Measurements from ENCODE around the gene DZIP1.

Gene DZIP1

GRCh38 chr13:95541308-95541707 is 103.2 kb downstream of the DZIP1 start:
- DNase-seq (no peak), ATAC-seq (replicated peaks) (no peak)
- Mint-ChIP-seq H3K4me3 (no peak overlapping the region), H3K27me3 (peaks cover 9 to 17% of the 10 kb centered on the region in 2 donors), H3K4me1 (ENCODE audit: low read depth in 2 of 2) (no peaks in the 10 kb centered on the region), H3K27ac (no peak overlapping the region), H3K9me3 (no peaks in the 10 kb centered on the region), H3K36me3 (ENCODE audit: insufficient read depth) (no peaks in the 10 kb centered on the region)

GRCh38 chr13:95540888-95541287 is 103.6 kb downstream of the DZIP1 start:
- Mint-ChIP-seq H3K9me3 (no peaks in the 10 kb centered on the region), H3K27me3 (peaks cover 12 to 19% of the 10 kb centered on the region in 2 donors), H3K4me1 (ENCODE audit: low read depth in 2 of 2) (no peaks in the 10 kb centered on the region), H3K27ac (no peak overlapping the region), H3K36me3 (ENCODE audit: insufficient read depth) (no peaks in the 10 kb centered on the region), H3K4me3 (no peak overlapping the region)
- DNase-seq (no peak), ATAC-seq (replicated peaks) (no peak)

- Mint-ChIP-seq H3K4me3 (no peak overlapping the region), H3K9me3 (no peaks in the 10 kb centered on the region), H3K27me3 (peaks cover 43 to 52% of the 10 kb centered on the region in 2 donors), H3K36me3 (ENCODE audit: insufficient read depth) (no peaks in the 10 kb centered on the region), H3K4me1 (ENCODE audit: low read depth in 2 of 2) (no peaks in the 10 kb centered on the region), H3K27ac (no peak overlapping the region)
- no peak for ATAC-seq (replicated peaks)
- no peak for DNase-seq
Measured at GRCh38 chr13:95536632-95537241, 107.8 kb downstream of the DZIP1 start.

- ATAC-seq (replicated peaks): no peak
- DNase-seq: no peak
- Mint-ChIP-seq H3K4me1 (ENCODE audit: low read depth in 2 of 2) (no peaks in the 10 kb centered on the region), H3K27me3 (peaks cover 38 to 64% of the 10 kb centered on the region in 2 donors), H3K4me3 (no peak overlapping the region), H3K27ac (no peak overlapping the region), H3K36me3 (ENCODE audit: insufficient read depth) (no peaks in the 10 kb centered on the region), H3K9me3 (no peaks in the 10 kb centered on the region)
Measured at GRCh38 chr13:95535243-95535642, 109.3 kb downstream of the DZIP1 start.

- ATAC-seq (replicated peaks) (no peak), DNase-seq (no peak)
- H3K36me3 Mint-ChIP-seq (ENCODE audit: insufficient read depth): no peaks in the 10 kb centered on the region
- no peaks in the 10 kb centered on the region for H3K9me3 Mint-ChIP-seq
- no peak overlapping the region for H3K4me3 Mint-ChIP-seq
- no peak overlapping the region for H3K27ac Mint-ChIP-seq
- peaks cover 37 to 65% of the 10 kb centered on the region in 2 donors for H3K27me3 Mint-ChIP-seq
- H3K4me1 Mint-ChIP-seq (ENCODE audit: low read depth in 2 of 2): no peaks in the 10 kb centered on the region
Measured at GRCh38 chr13:95533545-95534160, 110.9 kb downstream of the DZIP1 start.

- no peaks in the 10 kb centered on the region for H3K4me1 Mint-ChIP-seq (ENCODE audit: low read depth in 2 of 2)
- DNase-seq (no peak), ATAC-seq (replicated peaks) (no peak)
- no peaks in the 10 kb centered on the region for H3K9me3 Mint-ChIP-seq
- no peaks in the 10 kb centered on the region for H3K36me3 Mint-ChIP-seq (ENCODE audit: insufficient read depth)
- H3K27ac Mint-ChIP-seq: no peak overlapping the region
- peaks cover 39 to 73% of the 10 kb centered on the region in 2 donors for H3K27me3 Mint-ChIP-seq
- no peak overlapping the region for H3K4me3 Mint-ChIP-seq
Measured at GRCh38 chr13:95530178-95530577, 114.3 kb downstream of the DZIP1 start.
